Fibroblast of pulmonary artery (primary cell): ENCODE results near the gene SRGAP2C.
A peak's percentile ranks its signal among the peaks of the same experiment; 100 is the strongest.
"Not testable (repeated sequence)": the region's sequence is repeated elsewhere in the genome, so short reads cannot be mapped to it uniquely, and the experiment has no call there.

Experiments
- DNase-seq: peaks from one replicate; pipeline ENCODE4 v3.0.0-alpha.2; 2010; ENCODE audit warnings: low read depth
- H3K4me3 ChIP-seq: replicated peaks from 2 replicates; pipeline ENCODE4 v1.5.1; 2011; ENCODE audit warnings: low read depth, mild to moderate bottlenecking, control low read depth, low read length, moderate library complexity

The SRGAP2C gene

GRCh38 chr1:121262163-121262562 is 77.4 kb downstream of the SRGAP2C start:
- not testable (repeated sequence) for DNase-seq, H3K4me3 ChIP-seq

- not testable (repeated sequence) for DNase-seq, H3K4me3 ChIP-seq
Observed at GRCh38 chr1:121263789-121264244, 79.0 kb downstream of the SRGAP2C start.

- H3K4me3 ChIP-seq, DNase-seq: not testable (repeated sequence)
Observed at GRCh38 chr1:121267072-121267471, 82.3 kb downstream of the SRGAP2C start.

GRCh38 chr1:121269309-121269708 is 84.5 kb downstream of the SRGAP2C start:
- H3K4me3 ChIP-seq, DNase-seq: not testable (repeated sequence)

- peak overlapping the region; percentile 17 for H3K4me3 ChIP-seq
- DNase-seq = not testable (repeated sequence)
Observed at GRCh38 chr1:121269973-121270372, 85.2 kb downstream of the SRGAP2C start.

GRCh38 chr1:121271143-121271715 is 86.5 kb downstream of the SRGAP2C start:
- not testable (repeated sequence) for DNase-seq, H3K4me3 ChIP-seq

- DNase-seq = peak; percentile 29
- H3K4me3 ChIP-seq = not testable (repeated sequence)
Observed at GRCh38 chr1:121275435-121275834, 90.7 kb downstream of the SRGAP2C start.

GRCh38 chr1:121278202-121278601 is 93.4 kb downstream of the SRGAP2C start:
- not testable (repeated sequence) for H3K4me3 ChIP-seq, DNase-seq

GRCh38 chr1:121278777-121279547 is 94.2 kb downstream of the SRGAP2C start:
- H3K4me3 ChIP-seq = not testable (repeated sequence)
- peak; percentile 0 for DNase-seq

- DNase-seq, H3K4me3 ChIP-seq: not testable (repeated sequence)
Observed at GRCh38 chr1:121279548-121279898, 94.7 kb downstream of the SRGAP2C start.

- not testable (repeated sequence) for DNase-seq, H3K4me3 ChIP-seq
Observed at GRCh38 chr1:121280699-121281317, 96.0 kb downstream of the SRGAP2C start.

GRCh38 chr1:121281480-121281879 is 96.7 kb downstream of the SRGAP2C start:
- not testable (repeated sequence) for H3K4me3 ChIP-seq, DNase-seq

GRCh38 chr1:121283587-121284180 is 98.9 kb downstream of the SRGAP2C start:
- H3K4me3 ChIP-seq = not testable (repeated sequence)
- peak; percentile 50 for DNase-seq

GRCh38 chr1:121292590-121292989 is 107.8 kb downstream of the SRGAP2C start:
- not testable (repeated sequence) for H3K4me3 ChIP-seq, DNase-seq

GRCh38 chr1:121293263-121294204 is 108.8 kb downstream of the SRGAP2C start:
- H3K4me3 ChIP-seq = not testable (repeated sequence)
- peak; percentile 16 for DNase-seq

- DNase-seq, H3K4me3 ChIP-seq: not testable (repeated sequence)
Observed at GRCh38 chr1:121294205-121294570, 109.4 kb downstream of the SRGAP2C start.

GRCh38 chr1:121296563-121296962 is 111.8 kb downstream of the SRGAP2C start:
- DNase-seq, H3K4me3 ChIP-seq: not testable (repeated sequence)

- not testable (repeated sequence) for DNase-seq, H3K4me3 ChIP-seq
Observed at GRCh38 chr1:121298529-121298928, 113.8 kb downstream of the SRGAP2C start.
